ENCODE measurements around the gene TTLL10. TPM values are rescaled to one million over a fixed set of nuclear protein-coding genes. Genes with fewer than 3 reads are reported as not detected.
A peak's percentile ranks its signal among the peaks of the same experiment; 100 is the strongest.

Gene TTLL10
- total RNA-seq, 4 donors from 2014 or later, result 0.19 to 0.44 TPM; not detected in 2

- peak overlapping the region; percentile 70 to 84 (median 80) for H3K27ac ChIP-seq
- WGBS, 2 donors, result 23 to 44% methylated on average over 4 to 12 of the region's 32 CpGs
- H3K36me3 ChIP-seq, result no peaks in the 10 kb centered on the region
- TF ChIP-seq POLR2A (IDR thresholded peaks at IDR 0.05) (no peak), CTCF (IDR thresholded peaks at IDR 0.05) (no peak)
- H3K9me3 ChIP-seq, result no peaks in the 10 kb centered on the region
- peaks cover 11 to 41% (median 25%) of the 10 kb centered on the region in 3 donors for H3K4me1 ChIP-seq
- DNase-seq, result no peak
- intact Hi-C loops (cut with DNase I), result no loop called here
- H3K4me3 ChIP-seq, result peak overlapping the region in 1 of 4 donors; percentile 4
- H3K27me3 ChIP-seq, result peaks cover 0 to 50% (median 0%) of the 10 kb centered on the region in 4 donors
Measured at GRCh38 chr1:1144843-1145546, 28.7 kb upstream of the TTLL10 start.

- Histone ChIP-seq H3K9me3 (no peaks in the 10 kb centered on the region), H3K27ac (peak overlapping the region in 2 of 4 donors; percentile 80 to 84), H3K36me3 (no peaks in the 10 kb centered on the region), H3K4me1 (peaks cover 11 to 47% (median 28%) of the 10 kb centered on the region in 3 donors), H3K4me3 (no peak overlapping the region), H3K27me3 (peaks cover 0 to 48% (median 0%) of the 10 kb centered on the region in 4 donors)
- TF ChIP-seq POLR2A (IDR thresholded peaks at IDR 0.05) (no peak), CTCF (IDR thresholded peaks at IDR 0.05) (no peak)
- WGBS, 2 donors, result 73% methylated on average over 3 of the region's 9 CpGs; no CpG with 5 or more reads in 1 of the 2 donors
- DNase-seq, result no peak
- intact Hi-C loops (cut with DNase I), result no loop called here
Measured at GRCh38 chr1:1145547-1145914, 28.1 kb upstream of the TTLL10 start.

- H3K27ac ChIP-seq, result no peak overlapping the region
- H3K4me3 ChIP-seq, result no peak overlapping the region
- H3K36me3 ChIP-seq, result no peaks in the 10 kb centered on the region
- no peaks in the 10 kb centered on the region for H3K9me3 ChIP-seq
- TF ChIP-seq POLR2A (IDR thresholded peaks at IDR 0.05) (no peak), CTCF (IDR thresholded peaks at IDR 0.05) (no peak)
- H3K4me1 ChIP-seq, result peaks cover 11 to 48% (median 28%) of the 10 kb centered on the region in 3 donors
- intact Hi-C loops (cut with DNase I), result no loop called here
- H3K27me3 ChIP-seq, result peaks cover 0 to 43% (median 0%) of the 10 kb centered on the region in 4 donors
- DNase-seq, result no peak
- WGBS, 2 donors, result 70 to 92% methylated on average over 2 to 7 of the region's 14 CpGs
Measured at GRCh38 chr1:1146026-1146425, 27.7 kb upstream of the TTLL10 start.

GRCh38 chr1:1146596-1146995 is 27.1 kb upstream of the TTLL10 start:
- intact Hi-C loops (cut with DNase I), result no loop called here
- Histone ChIP-seq H3K9me3 (no peaks in the 10 kb centered on the region), H3K27ac (no peak overlapping the region), H3K4me1 (peaks cover 11 to 48% (median 28%) of the 10 kb centered on the region in 3 donors), H3K36me3 (no peaks in the 10 kb centered on the region), H3K4me3 (no peak overlapping the region), H3K27me3 (peaks cover 0 to 40% (median 0%) of the 10 kb centered on the region in 4 donors)
- WGBS, 2 donors, result 84 to 100% methylated on average over 3 of the region's 15 CpGs
- TF ChIP-seq POLR2A (IDR thresholded peaks at IDR 0.05), result no peak
- no peak for TF ChIP-seq CTCF (IDR thresholded peaks at IDR 0.05)
- DNase-seq, result no peak

- H3K9me3 ChIP-seq, result peaks cover 0 to 7% (median 5%) of the 10 kb centered on the region in 3 donors
- no peak for DNase-seq
- WGBS, 2 donors, result 89 to 91% methylated on average over 12 to 13 of the region's 13 CpGs
- no peak overlapping the region for H3K4me3 ChIP-seq
- TF ChIP-seq CTCF (IDR thresholded peaks at IDR 0.05) (no peak), POLR2A (IDR thresholded peaks at IDR 0.05) (no peak)
- peaks cover 11 to 48% (median 28%) of the 10 kb centered on the region in 3 donors for H3K4me1 ChIP-seq
- no peaks in the 10 kb centered on the region for H3K36me3 ChIP-seq
- H3K27me3 ChIP-seq, result peaks cover 0 to 25% (median 0%) of the 10 kb centered on the region in 4 donors
- no peak overlapping the region for H3K27ac ChIP-seq
- intact Hi-C loops (cut with DNase I), result no loop called here
Measured at GRCh38 chr1:1148061-1148460, 25.6 kb upstream of the TTLL10 start.

Measured in esophagus squamous epithelium (tissue), 5 donors.